Measurements from ENCODE around the gene FOXR1. TPM values are rescaled to one million over a fixed set of nuclear protein-coding genes. Genes with fewer than 3 reads are reported as not detected.

The FOXR1 gene
- total RNA-seq, result not detected

GRCh38 chr11:118971646-118972045 is at the start of gene FOXR1:
TSS of gene FOXR1 (plus strand) at chr11:118971761. CDS start at chr11:118971932, 171 bp downstream.
- ATAC-seq, result no peak

- peak; percentile 60 for ATAC-seq
These were observed 49.4 kb upstream of the FOXR1 start for GRCh38 chr11:118921929-118922744.

GRCh38 chr11:118922745-118923627 is 48.6 kb upstream of the FOXR1 start:
- ATAC-seq, result no peak

GRCh38 chr11:118923721-118924587 is 47.6 kb upstream of the FOXR1 start:
- ATAC-seq, result no peak

GRCh38 chr11:118924591-118925585 is 46.7 kb upstream of the FOXR1 start:
- ATAC-seq, result no peak

GRCh38 chr11:118927554-118928100 is 43.9 kb upstream of the FOXR1 start:
- no peak for ATAC-seq

- ATAC-seq, result peak; percentile 82
These were observed 43.3 kb upstream of the FOXR1 start for GRCh38 chr11:118928101-118928869.

GRCh38 chr11:118928870-118929500 is 42.6 kb upstream of the FOXR1 start:
- ATAC-seq, result peak; percentile 1

- ATAC-seq, result peak; percentile 40
These were observed 42.0 kb upstream of the FOXR1 start for GRCh38 chr11:118929501-118930093.

GRCh38 chr11:118930094-118930712 is 41.4 kb upstream of the FOXR1 start:
- peak; percentile 75 for ATAC-seq

GRCh38 chr11:118931571-118931970 is 40.0 kb upstream of the FOXR1 start:
- ATAC-seq, result no peak

GRCh38 chr11:118933486-118933885 is 38.1 kb upstream of the FOXR1 start:
- peak; percentile 32 for ATAC-seq

GRCh38 chr11:118935376-118935775 is 36.2 kb upstream of the FOXR1 start:
- ATAC-seq, result no peak

- peak; percentile 81 for ATAC-seq
These were observed 32.8 kb upstream of the FOXR1 start for GRCh38 chr11:118938491-118939403.

- no peak for ATAC-seq
These were observed 32.1 kb upstream of the FOXR1 start for GRCh38 chr11:118939404-118939915.

GRCh38 chr11:118939953-118940598 is 31.5 kb upstream of the FOXR1 start:
- ATAC-seq, result peak; percentile 17

GRCh38 chr11:118947091-118947490 is 24.5 kb upstream of the FOXR1 start:
- no peak for ATAC-seq

Measured in esophagus mucosa (tissue), 1 donor.